ENCODE data around the gene IL1RL2. TPM values are rescaled to one million over a fixed set of nuclear protein-coding genes. Genes with fewer than 3 reads are reported as not detected.

The IL1RL2 gene
- total and polyA plus RNA-seq, 2 donors (not counting 1 experiment from before 2014, with no cell fraction given): 0.28 to 2.6 TPM

DNA sequence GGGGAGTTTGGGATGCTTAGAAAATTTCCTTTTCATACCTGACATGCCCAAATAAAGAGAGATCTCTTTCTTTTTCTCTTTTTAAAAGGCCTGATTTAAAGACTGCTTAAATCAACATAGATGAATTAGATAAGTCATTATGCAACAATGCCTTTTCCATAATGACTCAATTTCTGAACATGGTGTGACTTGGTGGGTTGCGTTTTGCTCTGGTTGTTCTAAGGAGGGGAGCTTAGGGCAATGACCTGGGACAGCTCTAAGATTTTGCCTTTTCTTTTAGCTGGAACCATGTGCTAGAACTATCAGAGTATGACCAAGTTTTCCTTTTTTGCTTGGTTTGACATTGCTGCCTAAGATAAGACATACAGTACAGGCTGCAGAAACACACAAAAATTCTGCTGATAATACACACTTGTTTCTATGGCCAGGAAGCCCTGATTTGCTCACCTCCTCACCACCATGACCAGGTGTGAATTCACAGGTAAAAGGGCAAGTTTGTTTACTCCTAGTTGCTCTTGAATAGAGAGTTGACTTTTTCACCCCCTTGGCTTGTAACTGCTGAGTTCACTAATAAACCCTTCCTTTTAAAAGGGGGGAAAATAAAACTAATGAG, 66.4 kb downstream of the IL1RL2 start:
- H3K4me1 ChIP-seq (ENCODE audit: control insufficient read depth, extremely low read depth, insufficient read depth, low read length): peaks cover 2% of the 10 kb centered on the region
- no peak overlapping the region for H2AFZ ChIP-seq (ENCODE audit: low read length)
- no peak overlapping the region for H3K4me3 ChIP-seq (replicated peaks in 1 of 4; ENCODE audit: control extremely low read depth in 1 of 4, insufficient read depth in 1 of 4, low read depth in 3 of 4, low read length in 4 of 4)
- no peaks in the 10 kb centered on the region for H4K20me1 ChIP-seq (ENCODE audit: control insufficient read depth, extremely low read depth, insufficient read depth, low read length)
- H3K36me3 ChIP-seq (ENCODE audit: control insufficient read depth, insufficient read depth, low read length): no peaks in the 10 kb centered on the region
- no peak overlapping the region for H3K27ac ChIP-seq (ENCODE audit: insufficient read depth, low read length)
- no peaks in the 10 kb centered on the region for H3K27me3 ChIP-seq (ENCODE audit: control insufficient read depth, insufficient read depth, low read length)
- DNase-seq (ENCODE audit: low read depth in 2 of 2): no peak
- H3K9ac ChIP-seq (ENCODE audit: insufficient read depth, low read length): no peak overlapping the region
- H3K9me3 ChIP-seq (ENCODE audit: control insufficient read depth, insufficient read depth, low read depth, low read length): no peaks in the 10 kb centered on the region
- H3K79me2 ChIP-seq (ENCODE audit: control insufficient read depth, insufficient read depth, low read length): no peaks in the 10 kb centered on the region
- TF ChIP-seq, protein P1, sequence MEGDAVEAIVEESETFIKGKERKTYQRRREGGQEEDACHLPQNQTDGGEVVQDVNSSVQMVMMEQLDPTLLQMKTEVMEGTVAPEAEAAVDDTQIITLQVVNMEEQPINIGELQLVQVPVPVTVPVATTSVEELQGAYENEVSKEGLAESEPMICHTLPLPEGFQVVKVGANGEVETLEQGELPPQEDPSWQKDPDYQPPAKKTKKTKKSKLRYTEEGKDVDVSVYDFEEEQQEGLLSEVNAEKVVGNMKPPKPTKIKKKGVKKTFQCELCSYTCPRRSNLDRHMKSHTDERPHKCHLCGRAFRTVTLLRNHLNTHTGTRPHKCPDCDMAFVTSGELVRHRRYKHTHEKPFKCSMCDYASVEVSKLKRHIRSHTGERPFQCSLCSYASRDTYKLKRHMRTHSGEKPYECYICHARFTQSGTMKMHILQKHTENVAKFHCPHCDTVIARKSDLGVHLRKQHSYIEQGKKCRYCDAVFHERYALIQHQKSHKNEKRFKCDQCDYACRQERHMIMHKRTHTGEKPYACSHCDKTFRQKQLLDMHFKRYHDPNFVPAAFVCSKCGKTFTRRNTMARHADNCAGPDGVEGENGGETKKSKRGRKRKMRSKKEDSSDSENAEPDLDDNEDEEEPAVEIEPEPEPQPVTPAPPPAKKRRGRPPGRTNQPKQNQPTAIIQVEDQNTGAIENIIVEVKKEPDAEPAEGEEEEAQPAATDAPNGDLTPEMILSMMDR (conservative IDR thresholded peaks at IDR 0.05 in 1 of 2, IDR thresholded peaks at IDR 0.05 in 1 of 2; ENCODE audit: low read depth in 1 of 2, low read length in 2 of 2): no peak
- no peak for TF ChIP-seq EZH2 (IDR thresholded peaks at IDR 0.05; ENCODE audit: low read length, missing control alignments)
- H3K4me2 ChIP-seq (ENCODE audit: extremely low read depth, insufficient read depth, low read length): no peak overlapping the region

DNA sequence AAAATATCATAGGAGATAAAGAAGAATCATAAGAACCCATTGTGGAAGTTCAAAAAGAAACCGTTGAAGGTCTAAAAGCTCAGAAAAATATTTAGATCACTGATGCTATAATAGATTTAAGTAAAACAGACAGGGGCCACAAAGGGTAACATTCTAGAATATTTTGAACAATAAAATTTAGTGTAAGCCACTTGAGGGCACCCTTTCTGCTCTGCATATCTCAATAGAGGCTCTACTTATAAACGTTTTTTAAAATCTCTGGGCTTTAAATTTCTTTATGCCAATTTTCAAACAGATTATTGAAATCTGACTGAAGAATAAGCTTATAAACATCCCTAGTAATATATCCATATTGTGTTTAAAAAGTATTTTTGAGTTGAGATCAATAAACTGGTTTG, 66.9 kb downstream of the IL1RL2 start:
- no peak overlapping the region for H2AFZ ChIP-seq (ENCODE audit: low read length)
- H3K4me1 ChIP-seq (ENCODE audit: control insufficient read depth, extremely low read depth, insufficient read depth, low read length): peaks cover 5% of the 10 kb centered on the region
- H3K36me3 ChIP-seq (ENCODE audit: control insufficient read depth, insufficient read depth, low read length): no peaks in the 10 kb centered on the region
- no peaks in the 10 kb centered on the region for H3K79me2 ChIP-seq (ENCODE audit: control insufficient read depth, insufficient read depth, low read length)
- no peaks in the 10 kb centered on the region for H3K9me3 ChIP-seq (ENCODE audit: control insufficient read depth, insufficient read depth, low read depth, low read length)
- peak in 1 of 2 donors; percentile 62 for DNase-seq (ENCODE audit: low read depth in 2 of 2)
- no peaks in the 10 kb centered on the region for H3K27me3 ChIP-seq (ENCODE audit: control insufficient read depth, insufficient read depth, low read length)
- TF ChIP-seq, protein P1 (conservative IDR thresholded peaks at IDR 0.05 in 1 of 2, IDR thresholded peaks at IDR 0.05 in 1 of 2; ENCODE audit: low read depth in 1 of 2, low read length in 2 of 2): peak; percentile 6 to 22
- TF ChIP-seq EZH2 (IDR thresholded peaks at IDR 0.05; ENCODE audit: low read length, missing control alignments): no peak
- H4K20me1 ChIP-seq (ENCODE audit: control insufficient read depth, extremely low read depth, insufficient read depth, low read length): no peaks in the 10 kb centered on the region
- no peak overlapping the region for H3K9ac ChIP-seq (ENCODE audit: insufficient read depth, low read length)
- no peak overlapping the region for H3K4me2 ChIP-seq (ENCODE audit: extremely low read depth, insufficient read depth, low read length)
- no peak overlapping the region for H3K4me3 ChIP-seq (replicated peaks in 1 of 4; ENCODE audit: control extremely low read depth in 1 of 4, insufficient read depth in 1 of 4, low read depth in 3 of 4, low read length in 4 of 4)
- no peak overlapping the region for H3K27ac ChIP-seq (ENCODE audit: insufficient read depth, low read length)

DNA sequence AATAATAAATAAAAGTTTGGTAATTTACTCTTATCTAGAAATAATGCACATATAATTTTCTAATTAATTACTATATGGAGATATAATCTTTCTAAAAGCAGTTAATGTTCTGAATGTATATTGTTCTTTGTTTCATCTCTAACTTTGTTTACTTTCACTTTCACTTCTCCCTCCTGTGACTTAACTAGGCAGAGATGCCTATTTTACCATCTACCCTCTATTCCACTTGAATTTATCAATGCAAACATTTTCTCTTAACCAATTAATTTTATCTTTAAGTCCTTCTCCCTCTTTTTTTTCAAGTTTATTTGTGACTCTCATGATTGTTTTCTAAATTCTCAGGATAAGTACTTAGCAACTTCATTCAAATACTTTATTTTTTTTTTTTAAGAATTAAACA, 69.5 kb downstream of the IL1RL2 start:
- H3K4me1 ChIP-seq (ENCODE audit: control insufficient read depth, extremely low read depth, insufficient read depth, low read length): peaks cover 5% of the 10 kb centered on the region
- H3K27ac ChIP-seq (ENCODE audit: insufficient read depth, low read length): no peak overlapping the region
- H4K20me1 ChIP-seq (ENCODE audit: control insufficient read depth, extremely low read depth, insufficient read depth, low read length): no peaks in the 10 kb centered on the region
- DNase-seq (ENCODE audit: low read depth in 2 of 2): peak; percentile 14 to 53
- H3K27me3 ChIP-seq (ENCODE audit: control insufficient read depth, insufficient read depth, low read length): no peaks in the 10 kb centered on the region
- no peak overlapping the region for H3K9ac ChIP-seq (ENCODE audit: insufficient read depth, low read length)
- no peak overlapping the region for H3K4me3 ChIP-seq (replicated peaks in 1 of 4; ENCODE audit: control extremely low read depth in 1 of 4, insufficient read depth in 1 of 4, low read depth in 3 of 4, low read length in 4 of 4)
- no peak for TF ChIP-seq EZH2 (IDR thresholded peaks at IDR 0.05; ENCODE audit: low read length, missing control alignments)
- TF ChIP-seq, protein P1 (conservative IDR thresholded peaks at IDR 0.05 in 1 of 2, IDR thresholded peaks at IDR 0.05 in 1 of 2; ENCODE audit: low read depth in 1 of 2, low read length in 2 of 2): no peak
- H3K36me3 ChIP-seq (ENCODE audit: control insufficient read depth, insufficient read depth, low read length): no peaks in the 10 kb centered on the region
- H3K79me2 ChIP-seq (ENCODE audit: control insufficient read depth, insufficient read depth, low read length): no peaks in the 10 kb centered on the region
- no peak overlapping the region for H2AFZ ChIP-seq (ENCODE audit: low read length)
- H3K4me2 ChIP-seq (ENCODE audit: extremely low read depth, insufficient read depth, low read length): peak overlapping the region; percentile 48
- no peaks in the 10 kb centered on the region for H3K9me3 ChIP-seq (ENCODE audit: control insufficient read depth, insufficient read depth, low read depth, low read length)

All from fibroblast of lung (primary cell).